Tibial artery (tissue), 4 donors: ENCODE data around the gene MARK4.

Source experiments
- DNase-seq, 2 donors: peaks; one replicate each; pipeline ENCODE4 v3.0.0-alpha.2; 2019
- H3K27ac ChIP-seq, 2 donors: fragments of 200-600 bp; sonication (generic) in 1 of 2; 1 replicate in 1 of 2; 2 replicates in 1 of 2; pipeline ENCODE4 v1.5.1; 2018 to 2019; ENCODE audit warnings: mild to moderate bottlenecking in 1 of 2
- H3K27me3 ChIP-seq, 2 donors: fragments of 200-600 bp; sonication (generic) in 1 of 2; one replicate each; pipeline versions ENCODE4 v1.5.1 to v1.6.0; 2016 to 2019
- H3K36me3 ChIP-seq, 3 donors: fragments of 200-600 bp; sonication (generic) in 2 of 3; one replicate each; pipeline ENCODE4 v1.5.1; 2016 to 2019; ENCODE audit warnings: mild to moderate bottlenecking in 2 of 3
- H3K4me1 ChIP-seq, 4 donors: fragments of 200-600 bp; sonication (generic) in 2 of 4; 1 replicate in 3 of 4; 2 replicates in 1 of 4; pipeline ENCODE4 v1.5.1; 2016 to 2019
- H3K4me3 ChIP-seq, 2 donors: fragments of 200-600 bp; sonication (generic) in 1 of 2; 1 replicate in 1 of 2; 2 replicates in 1 of 2; pipeline ENCODE4 v1.5.1; 2018 to 2019; ENCODE audit warnings: mild to moderate bottlenecking in 2 of 2
- H3K9me3 ChIP-seq, 3 donors: fragments of 200-600 bp; sonication (generic) in 1 of 3; one replicate each; pipeline ENCODE4 v1.5.1; 2016 to 2019
- intact Hi-C: fragments of 100-400 bp; cut with DNase I; formaldehyde crosslinking; loops from one replicate; pipeline ENCODE4 v1.15.0; 2023; ENCODE audit warnings: low total_unique reads
- TF ChIP-seq, protein P1 (sequence below), 2 experiments: fragments of 200-600 bp in 1 of 2; fragments of 450-650 bp in 1 of 2; IDR thresholded peaks; one replicate each; pipeline ENCODE4 v1.5.1; 2017 to 2019; ENCODE audit warnings: antibody characterized with exemption in 2 of 2, mild to moderate bottlenecking in 1 of 2, moderate library complexity in 1 of 2

MARK4 gene

DNA sequence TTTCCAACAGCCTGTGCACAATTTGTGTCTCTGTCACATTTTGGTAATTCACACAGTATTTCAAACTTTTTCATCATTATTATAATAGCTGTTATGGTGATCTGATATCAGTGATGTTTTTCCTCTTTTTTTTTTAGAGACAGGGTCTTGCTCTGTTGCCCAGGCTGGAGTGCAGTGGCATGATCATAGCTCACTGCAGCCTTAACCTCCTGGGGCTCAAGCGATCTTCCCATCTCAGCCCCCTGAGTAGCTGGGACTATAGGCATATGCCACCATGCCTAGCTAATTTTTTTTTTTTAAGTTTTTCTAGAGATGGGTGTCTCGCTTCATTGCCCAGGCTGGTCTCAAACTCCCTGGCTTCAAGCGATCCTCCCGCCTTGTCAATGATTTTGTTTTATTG lies 5.8 kb downstream of the MARK4 start:
- H3K9me3 ChIP-seq: no peaks in the 10 kb centered on the region
- H3K4me3 ChIP-seq: no peak overlapping the region
- peaks cover 0 to 31% (median 0%) of the 10 kb centered on the region in 3 donors for H3K36me3 ChIP-seq
- no peak for DNase-seq
- peaks cover 0 to 40% (median 26%) of the 10 kb centered on the region in 4 donors for H3K4me1 ChIP-seq
- TF ChIP-seq, protein P1, sequence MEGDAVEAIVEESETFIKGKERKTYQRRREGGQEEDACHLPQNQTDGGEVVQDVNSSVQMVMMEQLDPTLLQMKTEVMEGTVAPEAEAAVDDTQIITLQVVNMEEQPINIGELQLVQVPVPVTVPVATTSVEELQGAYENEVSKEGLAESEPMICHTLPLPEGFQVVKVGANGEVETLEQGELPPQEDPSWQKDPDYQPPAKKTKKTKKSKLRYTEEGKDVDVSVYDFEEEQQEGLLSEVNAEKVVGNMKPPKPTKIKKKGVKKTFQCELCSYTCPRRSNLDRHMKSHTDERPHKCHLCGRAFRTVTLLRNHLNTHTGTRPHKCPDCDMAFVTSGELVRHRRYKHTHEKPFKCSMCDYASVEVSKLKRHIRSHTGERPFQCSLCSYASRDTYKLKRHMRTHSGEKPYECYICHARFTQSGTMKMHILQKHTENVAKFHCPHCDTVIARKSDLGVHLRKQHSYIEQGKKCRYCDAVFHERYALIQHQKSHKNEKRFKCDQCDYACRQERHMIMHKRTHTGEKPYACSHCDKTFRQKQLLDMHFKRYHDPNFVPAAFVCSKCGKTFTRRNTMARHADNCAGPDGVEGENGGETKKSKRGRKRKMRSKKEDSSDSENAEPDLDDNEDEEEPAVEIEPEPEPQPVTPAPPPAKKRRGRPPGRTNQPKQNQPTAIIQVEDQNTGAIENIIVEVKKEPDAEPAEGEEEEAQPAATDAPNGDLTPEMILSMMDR (IDR thresholded peaks at IDR 0.05): no peak
- intact Hi-C loops: loop anchor here (10.0 kb wide), 1 partner anchor 262 kb away; no protein-coding TSS in a partner anchor
- H3K27ac ChIP-seq: no peak overlapping the region
- no peaks in the 10 kb centered on the region for H3K27me3 ChIP-seq

DNA sequence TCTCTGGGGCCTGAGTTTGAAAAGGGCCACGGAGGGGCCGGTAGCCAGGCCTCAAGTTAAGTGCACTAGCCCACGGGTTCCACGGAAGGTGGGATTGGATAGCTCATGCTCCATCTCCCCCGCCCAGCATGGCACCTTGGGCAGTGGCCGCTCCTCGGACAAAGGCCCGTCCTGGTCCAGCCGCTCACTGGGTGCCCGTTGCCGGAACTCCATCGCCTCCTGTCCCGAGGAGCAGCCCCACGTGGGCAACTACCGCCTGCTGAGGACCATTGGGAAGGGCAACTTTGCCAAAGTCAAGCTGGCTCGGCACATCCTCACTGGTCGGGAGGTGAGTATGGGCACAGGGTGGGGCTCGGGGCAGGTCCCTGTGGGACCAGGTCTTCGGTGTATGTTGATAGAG lies 7.8 kb downstream of the MARK4 start:
- Histone ChIP-seq H3K4me3 (no peak overlapping the region), H3K27ac (no peak overlapping the region), H3K9me3 (no peaks in the 10 kb centered on the region), H3K4me1 (peaks cover 0 to 20% (median 7%) of the 10 kb centered on the region in 4 donors), H3K27me3 (no peaks in the 10 kb centered on the region), H3K36me3 (peaks cover 0 to 38% (median 3%) of the 10 kb centered on the region in 3 donors)
- TF ChIP-seq, protein P1 (IDR thresholded peaks at IDR 0.05): no peak
- no peak for DNase-seq
- intact Hi-C loops: loop anchor here (10.0 kb wide), 1 partner anchor 264 kb away; no protein-coding TSS in a partner anchor

DNA sequence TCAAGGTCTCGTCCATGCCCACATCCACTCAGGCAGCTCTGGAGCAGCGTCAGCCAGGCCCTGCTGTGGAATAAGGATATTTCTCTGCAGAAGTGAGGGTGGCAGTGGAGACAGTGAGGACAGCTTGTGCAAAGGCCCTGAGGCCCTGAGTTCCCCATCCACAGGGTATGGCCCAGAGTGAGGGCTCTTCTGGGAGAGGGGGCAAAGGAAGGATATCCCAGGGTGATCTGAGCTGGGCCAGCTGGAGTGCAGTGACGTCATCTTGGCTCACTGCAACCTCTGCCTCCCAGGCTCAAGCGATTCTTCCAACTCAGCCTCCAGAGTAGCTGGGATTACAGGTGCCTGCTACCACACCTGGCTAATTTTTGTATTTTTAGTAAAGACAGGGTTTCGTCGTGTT lies 11.5 kb downstream of the MARK4 start:
- no peaks in the 10 kb centered on the region for H3K4me1 ChIP-seq
- intact Hi-C loops: no loop called here
- peaks cover 8 to 68% (median 18%) of the 10 kb centered on the region in 3 donors for H3K36me3 ChIP-seq
- no peak overlapping the region for H3K27ac ChIP-seq
- H3K4me3 ChIP-seq: no peak overlapping the region
- TF ChIP-seq, protein P1 (IDR thresholded peaks at IDR 0.05): no peak
- no peak for DNase-seq
- no peaks in the 10 kb centered on the region for H3K27me3 ChIP-seq
- H3K9me3 ChIP-seq: no peaks in the 10 kb centered on the region

DNA sequence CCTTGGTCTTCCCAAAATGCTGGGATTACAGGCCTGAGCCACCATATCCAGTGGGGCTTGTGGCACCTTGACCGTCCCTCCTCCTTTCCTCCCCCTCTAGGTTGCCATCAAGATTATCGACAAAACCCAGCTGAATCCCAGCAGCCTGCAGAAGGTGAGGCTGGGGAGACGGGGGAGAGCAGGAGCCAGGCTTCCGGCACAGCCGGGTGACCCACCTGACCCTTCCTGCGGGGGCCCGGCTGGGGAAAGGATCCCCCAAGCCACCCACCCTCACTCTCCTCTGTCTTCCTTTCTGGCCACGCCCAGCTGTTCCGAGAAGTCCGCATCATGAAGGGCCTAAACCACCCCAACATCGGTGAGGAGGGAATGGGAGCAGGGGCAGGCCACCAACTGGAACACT lies 11.9 kb downstream of the MARK4 start:
- Histone ChIP-seq H3K9me3 (no peaks in the 10 kb centered on the region), H3K4me3 (no peak overlapping the region), H3K4me1 (no peaks in the 10 kb centered on the region), H3K27ac (no peak overlapping the region), H3K27me3 (no peaks in the 10 kb centered on the region), H3K36me3 (peaks cover 8 to 73% (median 21%) of the 10 kb centered on the region in 3 donors)
- intact Hi-C loops: no loop called here
- TF ChIP-seq, protein P1 (IDR thresholded peaks at IDR 0.05): no peak
- no peak for DNase-seq

DNA sequence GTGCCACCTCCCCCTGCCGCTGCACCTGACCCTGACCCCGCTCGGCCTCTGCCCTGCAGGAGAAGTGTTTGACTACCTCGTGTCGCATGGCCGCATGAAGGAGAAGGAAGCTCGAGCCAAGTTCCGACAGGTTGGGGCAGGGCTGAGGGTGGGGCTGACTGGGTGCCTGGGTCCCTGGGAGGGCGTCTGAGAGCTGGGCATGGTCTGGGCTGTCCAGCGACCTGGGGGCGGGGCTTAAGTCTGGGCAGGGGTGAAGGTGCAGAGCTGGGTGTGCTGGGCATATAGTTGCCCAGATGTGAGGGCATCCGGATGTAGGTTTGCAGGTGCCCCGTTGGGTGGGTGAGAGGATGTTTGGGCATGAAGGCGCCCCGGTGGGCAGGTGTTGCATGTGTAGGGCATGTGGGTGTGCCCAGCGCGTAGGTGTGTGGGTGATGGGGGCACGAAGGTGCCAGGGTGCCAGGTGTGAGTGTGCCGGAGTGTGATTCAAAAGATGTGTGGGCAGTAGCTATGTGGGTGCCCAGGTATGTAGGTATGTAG lies 13.8 kb downstream of the MARK4 start:
- Histone ChIP-seq H3K4me1 (no peaks in the 10 kb centered on the region), H3K27me3 (no peaks in the 10 kb centered on the region), H3K4me3 (no peak overlapping the region), H3K36me3 (peaks cover 15 to 76% (median 36%) of the 10 kb centered on the region in 3 donors), H3K27ac (no peak overlapping the region), H3K9me3 (no peaks in the 10 kb centered on the region)
- TF ChIP-seq, protein P1 (IDR thresholded peaks at IDR 0.05): no peak
- intact Hi-C loops: no loop called here
- DNase-seq: no peak
